Heart left ventricle (tissue), 16 donors: ENCODE results near the gene DHX38. TPM values are rescaled to one million over a fixed set of nuclear protein-coding genes. Genes with fewer than 3 reads are reported as not detected.
A peak's percentile ranks its signal among the peaks of the same experiment; 100 is the strongest.

ENCODE experiments used
- ATAC-seq, 4 donors: fragments of 200-7000 bp; cut with Tn5 transposase; one replicate each; pipeline ENCODE4 v1.9.1; 2020 to 2022; ENCODE audit warnings: moderate library complexity in 4 of 4, mild to moderate bottlenecking in 3 of 4, moderate number of reproducible peaks in 1 of 4
- DNase-seq, 5 donors: peaks; one replicate each; pipeline ENCODE4 v3.0.0-alpha.2; 2020
- H3K27ac ChIP-seq, 12 donors: fragments of 200-600 bp; sonication (generic) in 4 of 12; one replicate each; pipeline versions ENCODE4 v1.5.0 to v1.8.0; 2016 to 2022; ENCODE audit warnings: mild to moderate bottlenecking in 2 of 12
- H3K27me3 ChIP-seq, 9 donors: fragments of 200-600 bp; sonication (generic) in 2 of 9; one replicate each; pipeline versions ENCODE4 v1.5.1 to v1.8.0; 2016 to 2022; ENCODE audit warnings: mild to moderate bottlenecking in 3 of 9
- H3K36me3 ChIP-seq, 9 donors: fragments of 200-600 bp; sonication (generic) in 2 of 9; one replicate each; pipeline versions ENCODE4 v1.5.0 to v1.8.0; 2018 to 2022; ENCODE audit warnings: mild to moderate bottlenecking in 2 of 9
- H3K4me1 ChIP-seq, 12 donors: fragments of 200-600 bp; sonication (generic) in 4 of 12; one replicate each; pipeline versions ENCODE4 v1.5.0 to v1.8.0; 2016 to 2022; ENCODE audit warnings: mild to moderate bottlenecking in 3 of 12
- H3K4me3 ChIP-seq, 12 donors: fragments of 200-600 bp; sonication (generic) in 4 of 12; one replicate each; pipeline versions ENCODE4 v1.5.0 to v1.8.0; 2017 to 2022; ENCODE audit warnings: mild to moderate bottlenecking in 9 of 12, moderate library complexity in 4 of 12
- H3K9me3 ChIP-seq, 12 donors: fragments of 200-600 bp; sonication (generic) in 4 of 12; one replicate each; pipeline versions ENCODE4 v1.5.0 to v1.8.0; 2016 to 2022; ENCODE audit warnings: mild to moderate bottlenecking in 1 of 12
- POLR2A ChIP-seq, 2 donors: fragments of 450-650 bp; IDR thresholded peaks; one replicate each; pipeline ENCODE4 v1.6.1; 2017; ENCODE audit warnings: antibody characterized with exemption in 2 of 2, mild to moderate bottlenecking in 2 of 2, moderate library complexity in 2 of 2
- WGBS, 4 donors: extraction: QIAGEN DNeasy Blood & Tissue Kit in 2 of 4; methylation state at CpG; one replicate each; pipeline versions ENCODE4 v1.1.5 to v1.1.7; 2013 to 2018; 5-methylcytosine and 5-hydroxymethylcytosine counted together
- intact Hi-C, 10 donors: fragments of 100-400 bp; cut with DNase I; formaldehyde crosslinking; loops; one replicate each; pipeline versions ENCODE4 v1.11.1 to v1.14.2; 2022
- polyA plus RNA-seq, 2 donors: library from polyadenylated mRNA; stranded (reverse); fragments of 200-250 nt; gene quantifications; one replicate each; pipeline ENCODE4 v1.2.3, GENCODE V29; 2013
- total RNA-seq, 9 donors: library from RNA; depleted of rRNA in 2 of 9; stranded (reverse); fragments of >200 nt in 2 of 9; fragmentation: NEBNext Ultra II Directional in 3 of 9; extraction: Animal tissue kit (Norgen Biotek cat#: 25700) in 3 of 9; gene quantifications; one replicate each; pipeline versions ENCODE4 v1.1.0 to v1.2.4, GENCODE V29; 2016 to 2023
- TF ChIP-seq, protein P1 (sequence below), 12 donors: fragments of 200-600 bp; sonication (generic) in 4 of 12; IDR thresholded peaks; one replicate each; pipeline versions ENCODE4 v1.5.0 to v1.8.0; 2018 to 2022; ENCODE audit warnings: antibody characterized with exemption in 12 of 12, mild to moderate bottlenecking in 5 of 12
- donor health status: ischemic (EF 13 %, LVEDD 7.1; RV severe dilation, severe dysfunction).
- donor health status: healthy with polysubstance abuse.
- donor health status: DM: no; HTN: yes; CAD: no.
- donor health status: DM: no; HTN: no; CAD: no.
- donor health status: ischemic (EF 25% LVEDD 6.9; RV normal size, moderate dysfunction).
- donor health status: ischemic (EF 25% LVEDD 5.7; RV mildly dilated, moderate dysfunction).
- donor health status: healthy.
- donor health status: DM: yes; HTN: yes; CAD: no.
- donor health status: ischemic (EF 35%, LVEDD 5.7; RV mildly dilated, moderate dysfunction).
- donor health status: nonischemic (EF 11% LVEDD 7.7; RV severe dilation, severe dysfunction).
- donor health status: DM: yes; HTN: yes; CAD: no.
- donor health status: PGD.
- donor health status: ischemic (EF 29% LVEDD 5.4; RV normal size, mild dysfunction).
- donor health status: nonischemic (EF 23%, LVEDD 6.1; RV moderate dilation, normal function).

Gene DHX38
- total and polyA plus RNA-seq, 11 donors = 30.6 to 66.5 (median 41.4) TPM

DNA sequence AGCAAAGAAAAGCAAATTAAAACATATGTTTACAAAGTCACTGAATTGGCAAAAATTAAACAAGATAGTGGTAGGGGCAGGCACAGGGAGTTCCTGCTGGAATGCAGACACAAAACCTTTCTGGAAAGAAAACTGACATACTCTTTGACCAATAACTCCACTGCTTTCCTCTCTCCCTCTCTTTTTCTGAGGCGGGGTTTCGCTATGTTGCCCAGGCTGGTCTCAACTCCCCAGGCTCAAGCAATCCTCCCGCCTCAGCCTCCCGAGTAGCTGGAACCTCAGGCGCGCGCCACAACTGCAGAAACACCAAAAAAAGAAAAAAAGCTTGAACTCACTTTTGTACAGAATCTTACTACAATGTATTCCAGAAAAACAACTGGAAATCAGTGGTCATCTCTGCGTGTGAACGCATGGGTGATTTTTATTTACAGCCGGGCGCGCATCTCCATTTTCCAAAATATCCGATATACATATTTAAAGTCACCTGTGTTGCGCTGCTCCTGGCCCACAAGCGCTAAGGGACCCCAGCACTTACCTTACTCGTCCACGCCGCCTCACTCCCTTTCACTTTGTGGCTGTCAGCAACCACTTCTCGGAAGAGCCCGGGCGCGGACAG lies 707 bp upstream of the DHX38 start:
- Histone ChIP-seq H3K4me1 (peaks cover 5 to 35% (median 28%) of the 10 kb centered on the region in 12 donors), H3K4me3 (peak overlapping the region; percentile 61 to 97 (median 86)), H3K36me3 (peaks cover 0 to 52% (median 43%) of the 10 kb centered on the region in 9 donors), H3K27me3 (no peaks in the 10 kb centered on the region), H3K9me3 (no peaks in the 10 kb centered on the region), H3K27ac (peak overlapping the region; percentile 33 to 96 (median 90))
- DNase-seq = no peak
- ATAC-seq = peak; percentile 23 to 53 (median 32)
- intact Hi-C loops = loop anchor here in 4 of 10 donors (1.0 to 10.0 kb wide), 6 partner anchors 18 to 198 kb away; partner anchors contain the start of genes DHODH (in 3 of the 4) and IST1 (in 1 of the 4)
- WGBS, 4 donors = 1 to 3% (median 1%) methylated on average over 18 to 22 of the region's 22 CpGs
- TF ChIP-seq, protein P1, sequence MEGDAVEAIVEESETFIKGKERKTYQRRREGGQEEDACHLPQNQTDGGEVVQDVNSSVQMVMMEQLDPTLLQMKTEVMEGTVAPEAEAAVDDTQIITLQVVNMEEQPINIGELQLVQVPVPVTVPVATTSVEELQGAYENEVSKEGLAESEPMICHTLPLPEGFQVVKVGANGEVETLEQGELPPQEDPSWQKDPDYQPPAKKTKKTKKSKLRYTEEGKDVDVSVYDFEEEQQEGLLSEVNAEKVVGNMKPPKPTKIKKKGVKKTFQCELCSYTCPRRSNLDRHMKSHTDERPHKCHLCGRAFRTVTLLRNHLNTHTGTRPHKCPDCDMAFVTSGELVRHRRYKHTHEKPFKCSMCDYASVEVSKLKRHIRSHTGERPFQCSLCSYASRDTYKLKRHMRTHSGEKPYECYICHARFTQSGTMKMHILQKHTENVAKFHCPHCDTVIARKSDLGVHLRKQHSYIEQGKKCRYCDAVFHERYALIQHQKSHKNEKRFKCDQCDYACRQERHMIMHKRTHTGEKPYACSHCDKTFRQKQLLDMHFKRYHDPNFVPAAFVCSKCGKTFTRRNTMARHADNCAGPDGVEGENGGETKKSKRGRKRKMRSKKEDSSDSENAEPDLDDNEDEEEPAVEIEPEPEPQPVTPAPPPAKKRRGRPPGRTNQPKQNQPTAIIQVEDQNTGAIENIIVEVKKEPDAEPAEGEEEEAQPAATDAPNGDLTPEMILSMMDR (IDR thresholded peaks at IDR 0.05) = no peak

DNA sequence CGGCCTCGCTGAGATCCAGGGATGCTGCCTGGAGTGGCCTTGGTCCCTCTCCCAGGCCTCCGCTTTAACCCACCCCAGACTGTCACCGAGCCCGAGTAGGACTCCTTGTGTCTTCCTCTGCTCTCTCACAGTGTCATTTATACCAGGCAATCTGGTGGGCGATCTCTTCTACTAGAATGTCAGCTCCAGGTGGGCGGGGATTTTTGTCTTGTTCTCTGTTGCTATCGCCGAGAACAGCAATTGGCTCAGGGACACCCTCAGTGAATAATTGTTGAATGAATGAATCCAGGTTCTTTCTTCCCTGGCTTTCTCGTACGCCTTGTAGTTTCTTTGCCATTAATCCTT lies 591 bp downstream of the DHX38 start:
- Histone ChIP-seq H3K4me3 (peak overlapping the region; percentile 63 to 97 (median 86)), H3K27ac (peak overlapping the region; percentile 69 to 96 (median 91)), H3K4me1 (peaks cover 5 to 35% (median 28%) of the 10 kb centered on the region in 12 donors), H3K27me3 (no peaks in the 10 kb centered on the region), H3K36me3 (peaks cover 0 to 52% (median 43%) of the 10 kb centered on the region in 9 donors), H3K9me3 (no peaks in the 10 kb centered on the region)
- TF ChIP-seq POLR2A (IDR thresholded peaks at IDR 0.05) = no peak
- TF ChIP-seq, protein P1 (IDR thresholded peaks at IDR 0.05) = no peak
- ATAC-seq = peak in 2 of 4 donors; percentile 0 to 4
- DNase-seq = no peak
- intact Hi-C loops = loop anchor here in 2 of 10 donors (5.0 to 10.0 kb wide), 3 partner anchors 82 to 199 kb away; partner anchors contain the start of genes DHODH (in 1 of the 2) and IST1 (in 1 of the 2)
- WGBS, 4 donors = 1 to 2% (median 1%) methylated on average over 10 to 11 of the region's 11 CpGs

GRCh38 chr16:72098936-72099335 lies 5.3 kb downstream of the DHX38 start:
- Histone ChIP-seq H3K9me3 (no peaks in the 10 kb centered on the region), H3K4me3 (no peak overlapping the region), H3K27me3 (no peaks in the 10 kb centered on the region), H3K4me1 (peaks cover 5 to 15% (median 13%) of the 10 kb centered on the region in 12 donors), H3K36me3 (peaks cover 0 to 82% (median 80%) of the 10 kb centered on the region in 9 donors), H3K27ac (no peak overlapping the region)
- intact Hi-C loops = loop anchor here in 8 of 10 donors (1.0 to 10.0 kb wide), 4 partner anchors 28 to 204 kb away; partner anchors contain the start of gene IST1 (in 1 of the 8)
- 74 to 81% (median 79%) methylated on average over 15 of the region's 15 CpGs for WGBS, 4 donors
- DNase-seq = no peak
- TF ChIP-seq, protein P1 (IDR thresholded peaks at IDR 0.05) = no peak
- TF ChIP-seq POLR2A (IDR thresholded peaks at IDR 0.05) = no peak
- ATAC-seq = no peak

DNA sequence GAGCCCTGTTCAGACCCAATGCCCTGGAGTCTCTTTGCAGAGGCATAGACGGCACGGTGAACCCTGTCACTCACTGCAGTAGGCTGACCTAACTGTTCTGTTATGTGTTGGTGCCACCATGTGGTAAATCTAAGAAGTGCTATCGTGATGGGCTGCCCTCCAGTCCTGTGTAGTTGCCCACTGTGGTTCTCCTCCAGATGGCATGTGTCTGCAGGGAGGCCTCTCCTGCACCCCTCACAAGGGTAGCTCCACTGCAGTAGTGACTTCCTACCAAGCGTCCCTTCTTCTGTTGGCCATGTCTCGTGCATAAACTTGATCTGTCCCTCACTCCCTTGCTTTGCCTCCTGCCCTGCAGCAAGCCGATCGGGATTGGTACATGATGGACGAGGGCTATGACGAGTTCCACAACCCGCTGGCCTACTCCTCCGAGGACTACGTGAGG lies 5.8 kb downstream of the DHX38 start:
- H3K27me3 ChIP-seq = no peaks in the 10 kb centered on the region
- intact Hi-C loops = loop anchor here in 8 of 10 donors (1.0 to 10.0 kb wide), 4 partner anchors 29 to 205 kb away; partner anchors contain the start of gene IST1 (in 1 of the 8)
- H3K4me1 ChIP-seq = peaks cover 4 to 14% (median 10%) of the 10 kb centered on the region in 12 donors
- peaks cover 0 to 87% (median 84%) of the 10 kb centered on the region in 9 donors for H3K36me3 ChIP-seq
- H3K9me3 ChIP-seq = no peaks in the 10 kb centered on the region
- H3K4me3 ChIP-seq = no peak overlapping the region
- no peak overlapping the region for H3K27ac ChIP-seq
- DNase-seq (peak in 1 of 5 donors; percentile 34), ATAC-seq (peak; percentile 63 to 89 (median 84))
- 65 to 72% (median 69%) methylated on average over 11 to 12 of the region's 12 CpGs for WGBS, 4 donors
- TF ChIP-seq POLR2A (IDR thresholded peaks at IDR 0.05) = no peak
- TF ChIP-seq, protein P1 (IDR thresholded peaks at IDR 0.05) = peak; percentile 32 to 65 (median 48)
